Left ventricle myocardium inferior (tissue), 1 donor: Measurements from ENCODE around the gene MND1. TPM values are rescaled to one million over a fixed set of nuclear protein-coding genes. Genes with fewer than 3 reads are reported as not detected.

ENCODE experiments used
- DNase-seq: peaks from one replicate; pipeline ENCODE4 v3.0.0-alpha.2; 2020
- H3K27ac ChIP-seq: fragments of 200-600 bp; replicated peaks from 2 replicates; pipeline ENCODE4 v1.8.0; 2021
- H3K27me3 ChIP-seq: fragments of 200-600 bp; 2 replicates; pipeline ENCODE4 v1.8.0; 2021; ENCODE audit warnings: low read depth
- H3K36me3 ChIP-seq: fragments of 200-600 bp; 2 replicates; pipeline ENCODE4 v1.8.0; 2021
- H3K4me1 ChIP-seq: fragments of 200-600 bp; 2 replicates; pipeline ENCODE4 v1.8.0; 2021
- H3K4me3 ChIP-seq: fragments of 200-600 bp; 2 replicates; pipeline ENCODE4 v1.8.0; 2021; ENCODE audit warnings: mild to moderate bottlenecking, moderate library complexity
- H3K9me3 ChIP-seq: fragments of 200-600 bp; replicated peaks from 2 replicates; pipeline ENCODE4 v1.8.0; 2021
- intact Hi-C: fragments of 100-400 bp; cut with micrococcal nuclease; formaldehyde crosslinking; loops from one replicate; pipeline ENCODE4 v1.11.0; 2022
- total RNA-seq: library from RNA; stranded (reverse); fragmentation: NEBNext Ultra II Directional; extraction: Animal tissue kit (Norgen Biotek cat#: 25700); gene quantifications from one replicate; pipeline ENCODE4 v1.2.1, GENCODE V29; 2021
- TF ChIP-seq, protein P1 (sequence below): fragments of 200-600 bp; IDR thresholded peaks from 2 replicates; pipeline ENCODE4 v1.8.0; 2021; ENCODE audit warnings: antibody characterized with exemption, mild to moderate bottlenecking, borderline replicate concordance
- donor health status: DM: no; HTN: yes; CAD: no; lungs with severe emphysema.

The MND1 gene
- total RNA-seq, 1 donor from 2014 or later = 0.38 TPM

DNA sequence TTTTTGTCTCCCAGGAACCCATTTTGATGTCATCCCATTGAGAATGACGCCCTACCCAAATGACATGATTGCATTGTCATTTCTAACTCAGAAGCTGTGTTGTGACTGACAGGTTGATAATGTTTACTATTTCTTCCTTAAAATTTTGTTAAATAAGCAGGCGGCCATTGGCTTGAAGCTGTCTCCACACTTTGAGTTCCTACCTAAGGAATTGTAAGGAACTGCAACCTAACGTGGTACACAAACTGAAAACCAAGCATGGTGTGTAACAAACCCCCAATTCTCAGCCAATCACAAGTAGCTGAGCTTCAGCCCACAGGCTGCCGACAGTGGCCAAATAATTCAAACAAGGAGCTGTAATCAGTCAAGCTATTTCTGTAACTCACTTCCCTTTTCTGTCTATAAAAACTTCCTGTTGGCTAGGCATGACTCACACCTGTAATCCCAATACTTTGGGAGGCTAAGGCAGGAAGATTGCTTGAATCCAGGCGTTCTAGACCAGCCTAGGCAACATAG lies 2.9 kb upstream of the MND1 start:
- intact Hi-C loops = loop anchor here (5.0 kb wide), 1 partner anchor 236 kb away; no protein-coding TSS in a partner anchor
- DNase-seq = no peak
- Histone ChIP-seq H3K27ac (no peak overlapping the region), H3K4me3 (no peak overlapping the region), H3K36me3 (peaks cover 4% of the 10 kb centered on the region), H3K27me3 (no peaks in the 10 kb centered on the region), H3K9me3 (no peaks in the 10 kb centered on the region), H3K4me1 (peaks cover 23% of the 10 kb centered on the region)
- TF ChIP-seq, protein P1, sequence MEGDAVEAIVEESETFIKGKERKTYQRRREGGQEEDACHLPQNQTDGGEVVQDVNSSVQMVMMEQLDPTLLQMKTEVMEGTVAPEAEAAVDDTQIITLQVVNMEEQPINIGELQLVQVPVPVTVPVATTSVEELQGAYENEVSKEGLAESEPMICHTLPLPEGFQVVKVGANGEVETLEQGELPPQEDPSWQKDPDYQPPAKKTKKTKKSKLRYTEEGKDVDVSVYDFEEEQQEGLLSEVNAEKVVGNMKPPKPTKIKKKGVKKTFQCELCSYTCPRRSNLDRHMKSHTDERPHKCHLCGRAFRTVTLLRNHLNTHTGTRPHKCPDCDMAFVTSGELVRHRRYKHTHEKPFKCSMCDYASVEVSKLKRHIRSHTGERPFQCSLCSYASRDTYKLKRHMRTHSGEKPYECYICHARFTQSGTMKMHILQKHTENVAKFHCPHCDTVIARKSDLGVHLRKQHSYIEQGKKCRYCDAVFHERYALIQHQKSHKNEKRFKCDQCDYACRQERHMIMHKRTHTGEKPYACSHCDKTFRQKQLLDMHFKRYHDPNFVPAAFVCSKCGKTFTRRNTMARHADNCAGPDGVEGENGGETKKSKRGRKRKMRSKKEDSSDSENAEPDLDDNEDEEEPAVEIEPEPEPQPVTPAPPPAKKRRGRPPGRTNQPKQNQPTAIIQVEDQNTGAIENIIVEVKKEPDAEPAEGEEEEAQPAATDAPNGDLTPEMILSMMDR = no peak

DNA sequence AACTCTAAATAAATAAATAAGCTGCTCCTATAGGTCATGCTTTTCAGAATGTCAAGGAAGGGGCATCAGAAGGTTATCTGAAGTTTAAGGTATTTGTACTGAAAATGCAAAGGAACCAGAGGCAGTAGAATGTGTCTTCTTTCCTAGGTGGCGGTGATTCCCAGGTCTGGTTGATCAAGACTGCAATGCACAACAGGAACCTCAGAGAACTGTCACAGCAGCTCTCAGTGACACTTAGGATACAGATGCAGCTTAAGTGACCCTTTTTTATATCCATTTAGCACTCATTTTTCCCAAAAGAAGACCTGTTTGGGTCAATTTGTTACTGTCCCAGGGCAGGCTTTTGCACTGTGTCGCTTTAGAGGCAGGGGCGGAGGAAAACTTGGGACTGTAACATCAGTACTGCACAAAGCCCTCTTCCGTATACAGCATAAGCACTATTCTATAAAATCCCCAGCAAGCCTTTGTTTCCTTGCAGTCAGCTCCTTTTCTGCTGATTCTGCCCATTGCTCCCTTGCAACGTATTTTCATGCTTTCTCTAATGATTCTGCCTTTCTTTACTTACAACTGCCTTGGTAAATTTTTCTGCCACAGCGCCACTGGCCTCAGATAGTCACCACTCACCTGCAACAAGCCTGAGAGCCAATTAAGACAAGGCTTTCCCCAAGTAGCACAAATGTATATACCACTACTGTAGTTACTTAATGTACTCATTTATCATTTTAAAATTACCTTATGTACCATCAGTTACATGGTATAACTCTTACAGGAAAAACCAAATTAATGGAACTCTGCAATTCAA lies 1.5 kb upstream of the MND1 start:
- no peak for DNase-seq
- peaks cover 23% of the 10 kb centered on the region for H3K4me1 ChIP-seq
- intact Hi-C loops = loop anchor here (5.0 kb wide), 1 partner anchor 234 kb away; no protein-coding TSS in a partner anchor
- TF ChIP-seq, protein P1 = no peak
- H3K9me3 ChIP-seq = no peaks in the 10 kb centered on the region
- H3K4me3 ChIP-seq = no peak overlapping the region
- H3K27me3 ChIP-seq = no peaks in the 10 kb centered on the region
- peaks cover 4% of the 10 kb centered on the region for H3K36me3 ChIP-seq
- H3K27ac ChIP-seq = no peak overlapping the region

- intact Hi-C loops = no loop called here
- TF ChIP-seq, protein P1 = no peak
- no peaks in the 10 kb centered on the region for H3K9me3 ChIP-seq
- H3K27ac ChIP-seq = no peak overlapping the region
- no peak for DNase-seq
- H3K27me3 ChIP-seq = no peaks in the 10 kb centered on the region
- H3K36me3 ChIP-seq = no peaks in the 10 kb centered on the region
- peaks cover 23% of the 10 kb centered on the region for H3K4me1 ChIP-seq
- peak overlapping the region; percentile 81 for H3K4me3 ChIP-seq
Measured at GRCh38 chr4:153345012-153345981, 809 bp downstream of the MND1 start.

DNA sequence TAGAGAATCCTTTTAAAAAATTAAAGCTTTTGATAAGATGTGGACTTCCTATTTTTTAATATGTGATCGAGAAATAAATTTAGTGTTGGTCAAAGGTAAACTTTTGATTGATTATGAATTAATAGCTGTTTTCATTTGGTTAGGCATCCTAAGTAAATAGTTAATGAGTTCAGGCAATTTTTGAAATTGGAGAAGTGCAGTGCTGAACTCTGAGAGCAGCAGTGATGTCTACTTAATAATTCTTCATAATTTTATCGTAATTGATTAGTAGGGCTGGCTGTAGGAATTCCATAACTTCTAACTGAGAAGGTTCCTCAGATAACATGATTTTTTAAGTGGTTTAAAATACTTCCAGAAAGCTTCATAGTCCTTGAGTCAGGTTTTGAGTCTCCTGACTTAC lies 1.5 kb downstream of the MND1 start:
- no peaks in the 10 kb centered on the region for H3K27me3 ChIP-seq
- TF ChIP-seq, protein P1 = no peak
- H3K27ac ChIP-seq = no peak overlapping the region
- H3K4me1 ChIP-seq = peaks cover 23% of the 10 kb centered on the region
- no peaks in the 10 kb centered on the region for H3K9me3 ChIP-seq
- no peaks in the 10 kb centered on the region for H3K36me3 ChIP-seq
- H3K4me3 ChIP-seq = peak overlapping the region; percentile 81
- no peak for DNase-seq
- intact Hi-C loops = no loop called here

DNA sequence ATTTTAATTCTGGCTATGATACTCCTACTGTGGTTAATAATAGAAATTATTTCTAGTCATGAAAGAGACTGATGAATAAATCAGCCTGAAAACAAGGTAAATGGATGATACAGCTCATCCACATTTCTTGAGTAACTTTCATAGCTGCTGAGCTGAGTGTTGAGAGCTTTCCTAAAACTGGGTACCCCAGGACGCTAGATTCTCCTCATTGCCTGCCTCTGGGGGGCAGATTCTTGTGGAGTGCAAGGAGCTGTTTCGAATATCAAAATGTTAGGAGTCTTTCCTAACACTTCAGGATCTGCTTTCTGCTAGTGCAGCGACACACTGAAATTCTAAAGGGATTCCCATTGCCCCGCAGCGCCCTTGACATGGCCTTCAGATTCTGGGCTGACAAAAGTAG lies 2.1 kb downstream of the MND1 start:
- H3K4me1 ChIP-seq = peaks cover 23% of the 10 kb centered on the region
- H3K27ac ChIP-seq = no peak overlapping the region
- H3K4me3 ChIP-seq = no peak overlapping the region
- H3K36me3 ChIP-seq = no peaks in the 10 kb centered on the region
- no peak for DNase-seq
- no peaks in the 10 kb centered on the region for H3K9me3 ChIP-seq
- intact Hi-C loops = no loop called here
- TF ChIP-seq, protein P1 = no peak
- no peaks in the 10 kb centered on the region for H3K27me3 ChIP-seq
